Muscle of back (tissue), 11 donors: Measurements from ENCODE around the gene CCDC63. TPM values are rescaled to one million over a fixed set of nuclear protein-coding genes. Genes with fewer than 3 reads are reported as not detected.
"Not testable (repeated sequence)": the region's sequence is repeated elsewhere in the genome, so short reads cannot be mapped to it uniquely, and the experiment has no call there.

Experiments
- DNase-seq, 3 donors: peaks; one replicate each; pipeline versions ENCODE4 v3.0.0 to v3.0.0-alpha.2; 2013
- polyA plus RNA-seq, 10 donors: library from polyadenylated mRNA; unstranded; fragments of 120-200 nt; gene quantifications; one replicate each; pipeline ENCODE4 v1.2.1, GENCODE V29; 2013; ENCODE audit not compliant: insufficient read length in 10 of 10

Gene CCDC63
- polyA plus RNA-seq, 10 donors = 0.13 to 0.18 (median 0.16) TPM; not detected in 6

DNA sequence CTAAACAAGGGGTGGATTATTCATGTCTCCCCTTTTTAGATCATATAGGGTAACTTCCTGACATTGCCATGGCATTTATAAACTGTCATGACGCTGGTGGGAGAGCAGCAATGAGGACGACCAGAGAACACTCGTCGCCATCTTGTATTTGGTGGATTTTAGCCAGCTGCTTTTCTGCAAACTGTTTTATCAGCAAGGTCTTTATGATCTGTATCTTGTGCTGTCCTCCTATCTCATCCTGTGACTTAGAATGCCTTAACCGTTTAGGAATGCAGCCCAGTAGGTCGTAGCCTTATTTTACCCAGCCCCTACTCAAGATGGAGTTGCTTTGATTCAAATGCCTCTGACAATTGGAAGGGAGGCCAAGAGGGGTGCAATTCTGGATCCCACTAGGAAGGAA lies 5.8 kb upstream of the CCDC63 start:
- DNase-seq = no peak

DNA sequence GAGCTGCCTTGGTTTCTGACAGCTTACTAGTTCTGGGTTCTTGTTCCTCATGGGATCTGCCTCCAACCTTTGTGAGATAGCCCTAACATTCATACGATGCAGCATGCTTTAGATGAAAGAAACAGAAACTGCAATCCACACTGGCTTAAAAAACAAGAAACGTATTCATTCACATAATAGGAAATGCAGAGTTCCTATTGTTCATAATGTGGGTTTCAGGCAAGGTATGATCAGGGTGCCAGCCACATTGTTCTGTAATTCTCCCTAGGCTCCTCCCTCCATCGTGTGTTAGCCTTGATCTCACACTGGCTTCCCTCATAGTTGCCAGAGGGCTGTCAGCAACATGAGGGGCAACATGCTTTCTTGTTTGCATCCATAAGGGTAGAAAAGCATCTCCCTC lies 2.7 kb upstream of the CCDC63 start:
- DNase-seq = no peak

DNA sequence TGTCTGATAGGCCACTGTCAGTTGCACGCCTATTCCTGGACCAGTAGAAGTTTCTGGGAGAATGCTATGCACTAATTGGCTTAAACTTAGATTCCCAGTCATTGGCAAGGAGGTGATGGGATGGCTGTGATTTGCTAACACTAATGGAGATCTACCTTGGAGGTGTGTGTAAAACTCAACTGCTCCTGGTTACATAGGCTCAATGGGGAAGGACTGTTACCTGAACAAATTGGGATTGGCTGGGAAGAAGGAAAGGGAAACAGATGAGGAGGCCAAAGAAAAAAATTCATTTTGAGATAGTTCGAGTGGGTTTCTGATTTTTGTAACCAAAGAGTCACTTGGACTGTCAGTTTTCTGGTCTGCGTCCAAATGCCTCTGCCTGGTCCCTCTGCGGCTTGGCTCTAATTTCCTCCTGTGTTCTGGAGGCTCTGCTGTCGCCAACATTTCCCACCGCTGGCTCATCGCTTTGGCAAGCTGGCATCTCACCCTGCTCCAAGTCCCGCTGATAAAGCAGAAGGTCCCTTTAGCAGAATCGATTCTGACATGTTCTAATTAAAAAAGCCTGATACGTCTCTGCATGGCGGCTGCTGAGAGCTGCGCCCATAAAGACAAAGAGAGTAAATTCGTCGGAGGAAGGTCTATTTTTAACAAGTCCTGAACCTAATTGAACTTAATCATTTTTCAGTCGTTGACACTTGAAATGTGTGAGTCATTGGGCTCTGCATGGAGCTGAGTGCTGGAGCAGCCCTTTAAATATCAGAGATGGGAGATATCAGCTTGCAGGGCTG lies 2.0 kb upstream of the CCDC63 start:
- peak in 1 of 3 donors; percentile 39 for DNase-seq

DNA sequence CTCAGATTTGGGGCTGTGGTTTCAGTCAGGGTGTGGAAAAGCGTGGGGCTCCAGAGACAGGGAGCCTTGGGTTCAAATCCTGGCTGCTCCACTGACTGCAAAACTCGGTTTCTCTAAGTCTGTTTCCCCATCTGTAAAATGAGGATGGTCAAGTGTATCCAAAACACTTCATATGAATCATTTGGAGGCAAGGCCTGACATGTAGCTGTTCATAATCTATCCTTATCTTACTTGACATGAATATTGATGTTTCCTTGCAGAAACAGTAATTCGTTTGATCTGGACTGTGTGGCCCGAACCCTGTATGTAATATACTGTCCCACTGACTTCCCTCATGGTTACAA lies 1.5 kb upstream of the CCDC63 start:
- DNase-seq = no peak

DNA sequence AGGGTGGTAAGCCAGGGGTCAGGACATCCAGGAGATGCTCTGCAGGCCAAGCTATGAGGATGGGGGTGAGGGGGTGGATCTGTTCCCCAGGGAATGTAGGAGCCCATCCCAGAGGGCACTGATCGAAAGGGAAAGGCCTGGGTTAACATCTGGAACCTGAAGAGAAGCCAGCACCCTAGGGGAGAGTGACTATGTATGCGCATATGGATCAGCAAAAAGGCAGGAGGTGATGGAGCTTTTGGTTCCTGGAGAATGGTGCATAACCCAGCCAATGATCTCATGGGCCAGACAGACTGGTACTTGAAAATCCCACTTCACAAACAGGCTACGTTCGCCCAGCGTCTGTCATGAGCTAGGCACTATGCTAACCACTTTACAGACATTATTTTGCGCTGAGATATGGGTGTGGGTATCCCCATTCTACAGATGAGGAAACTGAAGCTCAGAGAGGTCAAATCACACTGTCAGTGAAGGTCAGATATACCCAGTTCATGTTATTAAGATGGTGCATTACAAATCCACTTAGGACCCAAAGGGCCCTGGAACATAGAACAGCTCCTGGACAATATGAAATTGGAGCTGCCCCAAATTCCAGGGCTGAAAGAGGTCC lies 1.6 kb downstream of the CCDC63 start:
- DNase-seq = no peak

DNA sequence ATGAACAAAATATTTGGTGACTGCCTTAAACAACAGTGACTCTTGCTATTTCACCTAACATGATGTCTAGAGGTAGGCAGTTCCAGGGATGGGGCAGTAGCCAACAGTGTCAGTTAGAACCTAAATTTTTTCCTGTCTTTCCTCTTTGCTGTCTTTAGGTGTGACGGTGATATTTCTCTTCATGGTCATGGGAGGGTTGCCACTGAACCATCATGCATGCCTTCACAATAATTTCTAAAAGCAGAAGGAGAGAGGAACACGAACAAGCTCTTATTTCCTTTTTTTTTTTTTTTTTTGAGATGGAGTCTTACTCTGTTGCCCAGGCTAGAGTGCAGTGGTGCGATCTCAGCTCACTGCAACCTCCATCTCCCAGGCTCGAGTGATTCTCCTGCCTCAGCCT lies 2.4 kb downstream of the CCDC63 start:
- no peak for DNase-seq

DNA sequence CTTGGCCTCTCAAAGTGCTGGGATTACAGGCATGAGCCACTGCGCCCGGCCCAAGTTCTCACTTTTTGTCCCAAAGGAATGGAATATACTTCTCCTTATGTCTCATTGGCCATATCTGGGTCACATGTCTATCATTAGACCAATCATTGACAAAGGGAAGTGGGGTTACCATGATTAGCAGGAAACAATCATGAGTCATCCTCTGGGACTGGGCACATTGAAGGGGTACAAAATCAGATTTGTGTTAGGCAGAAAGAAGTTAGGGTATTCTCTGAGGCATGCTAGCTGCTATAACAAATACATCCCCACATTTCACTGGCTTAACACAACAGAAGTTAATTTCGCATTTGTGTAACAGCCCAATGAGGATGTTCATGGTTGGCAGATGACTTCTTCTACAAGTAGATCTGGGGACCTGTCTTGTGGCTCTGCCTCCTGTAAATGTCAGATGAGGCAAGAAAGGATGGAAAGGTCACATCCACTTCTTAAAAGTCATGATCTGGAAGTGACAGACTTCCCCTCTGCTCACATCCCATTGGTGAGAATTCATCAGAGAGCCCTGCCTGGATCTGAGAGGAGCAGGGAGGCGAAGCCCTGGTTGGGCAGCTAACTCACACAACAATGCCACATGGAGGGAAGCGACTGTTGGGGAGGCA lies 3.1 kb downstream of the CCDC63 start:
- no peak for DNase-seq

DNA sequence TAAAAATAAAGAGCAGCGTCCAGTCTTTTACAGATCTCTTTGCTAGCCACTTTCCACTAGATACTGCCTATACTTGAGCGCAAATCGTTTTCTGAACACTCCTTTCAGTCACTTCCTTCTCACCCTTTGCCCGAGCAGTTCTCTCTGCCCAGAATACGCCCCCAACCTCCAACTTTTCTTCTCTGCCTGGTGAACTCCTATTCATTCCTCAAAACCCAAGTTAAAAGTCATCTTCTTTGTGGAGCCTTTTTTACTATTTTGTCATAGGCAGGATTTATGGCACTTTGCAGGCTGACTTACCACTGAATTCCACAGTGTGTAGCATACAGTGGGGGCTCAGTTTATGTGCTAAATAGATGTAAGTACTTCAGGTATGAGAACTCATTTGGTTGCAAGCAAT lies 4.0 kb downstream of the CCDC63 start:
- no peak for DNase-seq

DNA sequence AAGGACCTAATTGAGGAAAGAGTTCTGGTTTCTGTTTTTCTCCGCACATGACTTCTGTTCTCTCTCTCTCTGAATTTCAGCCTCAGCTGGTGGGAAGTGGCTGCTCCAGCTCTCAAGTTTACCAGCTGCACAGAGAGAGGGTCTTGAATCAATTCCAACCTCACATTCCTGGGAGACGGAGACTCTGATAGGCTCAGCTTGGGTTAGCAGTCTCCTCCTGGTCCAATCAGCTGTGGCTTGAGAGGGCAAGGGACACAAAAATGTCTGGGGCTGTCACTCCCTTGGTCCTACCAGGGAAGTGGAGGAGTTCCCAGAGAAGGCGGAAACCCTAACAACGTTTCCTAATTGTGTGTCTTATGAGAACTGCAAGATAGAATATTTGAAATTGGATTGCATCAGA lies 7.0 kb downstream of the CCDC63 start:
- peak; percentile 36 to 73 (median 56) for DNase-seq

DNA sequence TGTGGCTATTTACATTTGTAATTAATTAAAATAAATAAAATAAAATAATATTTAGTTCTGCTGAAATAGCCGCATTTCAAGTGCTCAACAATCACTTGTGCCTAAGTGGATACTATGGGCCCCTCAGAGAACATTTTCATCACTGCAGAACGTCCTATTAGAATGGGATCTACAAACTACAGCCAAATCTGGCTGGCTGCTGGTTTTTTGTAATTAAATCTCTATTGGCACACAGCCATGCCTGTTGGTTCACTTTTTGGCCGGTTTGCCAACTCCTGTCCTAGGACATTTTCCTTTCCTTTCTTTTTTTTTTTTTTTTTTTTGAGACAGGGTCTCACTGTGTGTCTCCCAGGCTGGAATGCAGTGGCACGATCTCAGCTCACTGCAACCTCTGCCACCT lies 9.8 kb downstream of the CCDC63 start:
- DNase-seq = no peak

DNA sequence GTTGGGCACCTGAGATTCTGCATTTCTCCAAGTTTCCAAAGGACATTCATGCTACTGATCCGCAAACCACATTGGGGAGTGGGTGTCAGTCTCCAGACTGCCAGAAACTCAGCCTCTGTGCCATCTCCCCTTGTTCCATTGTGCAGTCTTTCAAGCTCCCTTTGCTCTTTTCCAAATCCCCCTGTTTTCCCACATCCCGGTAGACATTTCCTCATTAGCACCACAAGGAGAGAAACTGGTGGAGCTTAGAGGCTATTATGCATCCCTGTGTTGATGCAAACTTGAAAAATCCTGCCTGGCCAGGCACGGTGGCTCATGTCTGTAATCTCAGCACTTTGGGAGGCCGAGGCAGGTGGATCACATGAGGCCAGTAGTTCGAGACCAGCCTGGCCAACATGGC lies 10.7 kb downstream of the CCDC63 start:
- no peak for DNase-seq

DNA sequence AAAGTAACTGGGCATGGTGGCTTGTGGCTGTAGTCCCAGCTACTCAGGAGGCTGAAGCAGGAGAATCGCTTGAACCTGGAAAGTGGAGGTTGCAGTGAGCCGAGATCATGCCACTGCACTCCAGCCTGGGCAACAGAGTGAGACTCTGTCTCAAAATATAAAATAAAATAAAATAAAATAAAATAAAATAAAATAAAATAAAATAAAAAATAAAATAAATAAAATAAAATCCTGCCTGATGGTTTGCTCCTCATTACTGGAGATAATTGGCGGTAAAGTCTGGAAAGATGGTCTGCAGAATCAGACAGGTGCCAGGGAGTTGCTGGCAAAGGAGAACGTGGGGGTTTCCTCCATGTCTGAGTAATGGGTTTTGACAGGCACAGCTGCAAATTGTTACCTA lies 11.2 kb downstream of the CCDC63 start:
- not testable (repeated sequence) for DNase-seq

DNA sequence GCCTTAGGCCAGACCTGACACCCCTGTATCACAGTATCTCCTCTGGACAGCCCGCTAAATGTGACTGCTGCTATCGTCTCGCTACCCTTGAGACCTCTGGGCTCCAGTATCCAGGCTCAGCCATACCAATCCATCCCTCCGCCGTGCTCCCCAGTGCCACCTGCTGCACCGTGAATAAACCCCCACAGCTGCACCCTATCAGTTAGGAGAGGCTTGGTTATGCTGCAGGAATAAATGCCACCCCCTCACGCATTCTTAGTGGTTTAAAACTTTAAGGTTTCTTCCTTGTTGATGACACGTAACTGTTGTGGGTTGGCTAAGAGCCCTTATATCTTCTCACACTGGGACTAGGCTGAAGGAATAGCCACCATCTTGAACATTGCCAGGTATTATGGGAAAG lies 12.1 kb downstream of the CCDC63 start:
- no peak for DNase-seq

DNA sequence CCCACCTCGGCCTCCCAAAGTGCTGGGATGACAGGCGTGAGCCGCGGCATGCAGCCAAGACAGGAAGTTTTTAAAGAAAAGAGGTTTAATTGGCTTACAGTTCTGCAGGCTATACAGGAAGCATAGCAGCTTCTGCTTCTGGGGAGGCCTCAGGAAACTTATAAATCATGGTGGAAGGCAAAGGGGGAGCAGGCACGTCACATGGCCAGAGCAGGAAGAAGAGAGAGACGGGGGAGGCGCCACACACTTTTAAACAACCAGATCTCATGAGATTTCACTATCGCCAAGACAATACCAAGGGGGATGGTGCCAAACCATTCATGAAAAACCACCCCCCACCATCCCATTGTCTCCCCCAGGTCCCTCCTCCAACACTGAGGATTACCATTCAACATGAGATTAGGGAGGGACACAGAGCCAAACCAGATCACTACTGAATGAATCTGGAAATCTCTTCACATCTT lies 14.1 kb downstream of the CCDC63 start:
- peak in 1 of 3 donors; percentile 24 for DNase-seq

DNA sequence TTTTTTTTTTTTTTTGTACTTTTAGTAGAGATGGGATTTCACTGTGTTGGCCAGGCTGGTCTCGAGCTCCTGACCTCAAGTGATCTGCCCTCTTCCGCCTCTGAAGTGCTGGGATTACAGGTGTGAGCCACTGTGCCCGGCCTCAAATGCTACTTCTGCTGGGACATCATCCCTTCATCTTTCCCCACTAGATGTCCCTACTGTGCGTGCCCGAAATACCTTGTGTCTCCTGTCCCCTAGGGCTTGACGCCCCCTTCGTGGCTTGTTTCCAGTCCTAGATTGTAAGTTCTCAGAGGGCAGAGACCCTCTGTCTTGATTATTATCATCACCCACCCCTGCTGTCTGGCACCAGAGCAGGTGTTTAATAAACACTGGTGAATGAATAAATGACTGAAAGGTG lies 14.9 kb downstream of the CCDC63 start:
- no peak for DNase-seq

DNA sequence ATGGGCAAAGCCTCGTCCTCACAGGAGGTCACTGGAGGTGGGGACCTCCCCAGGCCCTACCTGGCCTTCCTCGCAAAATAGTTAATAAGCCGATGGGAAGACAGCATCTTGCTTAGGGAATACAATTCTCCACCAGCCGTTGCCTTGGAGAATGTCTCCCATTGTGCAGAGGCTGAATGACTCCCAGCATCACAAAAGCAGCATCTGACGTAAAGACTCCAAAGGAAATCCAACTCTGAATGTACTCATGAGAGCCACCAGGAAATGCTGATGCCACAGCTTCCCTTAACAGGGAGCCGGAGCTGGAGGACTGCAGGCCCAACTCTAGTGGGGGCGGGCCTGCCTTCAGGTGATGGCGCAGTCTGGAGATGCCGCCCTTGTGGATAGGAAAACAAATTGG lies 15.5 kb downstream of the CCDC63 start:
- no peak for DNase-seq

DNA sequence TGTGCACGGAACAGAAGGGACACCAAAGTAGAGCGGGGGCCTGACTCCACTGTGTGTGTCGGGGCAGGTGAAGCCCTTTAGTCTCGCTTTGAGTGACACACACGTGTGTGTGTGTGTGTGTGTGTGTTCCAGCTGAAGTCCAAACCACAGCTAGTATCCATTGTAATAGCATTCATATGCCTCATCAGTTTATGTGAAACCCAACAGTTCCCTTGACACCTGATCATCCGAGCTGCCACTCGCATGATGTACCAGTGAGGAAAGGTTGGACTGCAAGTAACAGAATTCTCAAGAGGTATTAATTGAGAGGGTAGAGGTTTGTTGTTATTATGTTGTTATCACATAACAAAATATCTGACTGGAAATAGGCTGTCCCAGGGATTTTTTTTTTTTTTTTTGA lies 16.4 kb downstream of the CCDC63 start:
- DNase-seq = no peak

DNA sequence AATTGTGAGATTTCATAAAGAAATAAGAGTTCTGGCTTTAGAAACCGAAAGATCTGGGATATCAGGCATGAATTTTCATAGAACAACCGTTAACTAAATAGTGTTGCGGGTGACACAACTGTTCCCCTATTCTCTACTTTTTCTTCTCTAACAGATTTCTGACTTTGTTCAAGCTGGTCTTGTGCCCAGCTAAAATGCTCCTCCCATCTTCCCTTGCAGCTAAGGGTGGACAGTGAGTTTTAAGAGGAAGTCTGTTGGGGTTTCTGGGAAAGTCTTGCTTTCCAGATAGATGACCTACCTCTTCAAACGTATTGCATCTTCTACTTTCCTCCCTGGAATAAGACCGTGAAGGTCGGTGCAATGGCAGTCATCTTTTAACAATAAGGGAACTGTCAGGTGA lies 18.7 kb downstream of the CCDC63 start:
- no peak for DNase-seq

DNA sequence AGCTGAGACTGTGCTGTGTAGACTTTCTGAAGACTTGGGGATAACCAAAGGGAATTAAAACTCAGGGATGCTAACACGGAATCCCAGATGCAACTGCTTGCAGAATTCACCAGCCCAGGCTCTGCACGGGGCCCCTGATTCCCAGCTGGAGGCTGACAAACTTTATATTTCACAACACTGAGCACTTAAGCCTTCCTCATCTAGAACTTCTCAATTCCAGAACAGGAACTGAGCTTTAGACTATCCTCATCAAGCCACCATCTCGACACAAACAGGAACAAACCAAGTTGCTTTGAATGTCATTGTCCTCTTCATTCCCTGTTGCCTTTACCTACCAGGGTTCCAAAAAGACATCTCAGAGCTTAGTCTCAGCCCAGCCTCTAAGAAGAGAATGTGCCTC lies 22.2 kb downstream of the CCDC63 start:
- no peak for DNase-seq

DNA sequence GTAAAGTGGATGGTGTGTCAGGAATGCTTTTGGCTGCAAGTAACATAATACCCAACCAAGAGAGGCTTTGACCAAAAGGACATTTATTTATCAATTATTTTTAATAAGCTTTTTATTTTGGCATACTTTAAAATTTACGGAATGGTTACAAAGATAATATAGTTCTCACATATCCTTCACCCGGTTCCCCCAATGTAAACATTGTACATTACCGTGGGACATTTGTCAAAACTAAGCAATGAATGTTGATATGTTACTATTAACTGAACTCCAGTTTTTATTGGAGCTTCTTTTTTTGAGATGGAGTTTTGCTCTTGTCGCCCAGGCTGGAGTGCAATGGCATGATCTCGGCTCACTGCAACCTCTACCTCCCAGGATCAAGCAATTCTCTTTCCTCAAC lies 23.0 kb downstream of the CCDC63 start:
- no peak for DNase-seq

DNA sequence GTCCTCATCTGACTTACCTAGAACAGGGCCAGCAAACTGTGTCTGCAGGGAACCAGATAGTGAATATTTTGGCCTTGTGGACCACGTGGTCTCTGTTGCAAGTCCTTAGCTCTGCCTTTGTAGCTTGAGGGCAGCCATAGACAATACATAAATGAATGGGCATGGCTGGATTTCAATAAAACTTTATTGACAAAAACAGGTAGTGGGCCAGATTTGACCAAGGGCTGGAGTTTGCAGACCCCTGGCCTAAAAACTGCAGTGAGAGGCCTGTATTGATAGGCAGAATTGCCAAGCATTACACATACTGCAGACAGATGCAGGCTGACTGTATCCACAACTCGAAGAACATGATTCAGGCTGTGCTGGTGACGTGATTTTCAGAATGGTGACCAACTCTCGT lies 25.3 kb downstream of the CCDC63 start:
- DNase-seq = no peak

DNA sequence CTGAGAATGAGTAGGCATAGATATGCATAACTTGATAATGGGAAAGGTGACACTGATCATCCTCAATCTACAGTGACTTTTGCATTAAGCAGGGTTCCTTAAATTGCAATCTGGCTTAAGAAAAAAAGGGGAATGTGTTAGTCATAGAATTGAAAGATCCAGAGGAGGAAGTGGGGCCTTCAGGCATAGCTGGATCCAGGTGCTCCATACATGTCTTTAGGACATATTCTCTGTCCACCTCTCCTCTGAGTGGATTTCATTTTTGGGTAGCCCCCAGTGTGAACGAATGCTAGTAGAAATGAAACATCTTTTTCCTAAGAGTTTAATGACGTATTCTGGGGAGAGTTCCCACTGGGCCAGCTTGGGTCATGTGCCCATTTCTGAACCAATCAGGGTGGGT lies 27.6 kb downstream of the CCDC63 start:
- no peak for DNase-seq

DNA sequence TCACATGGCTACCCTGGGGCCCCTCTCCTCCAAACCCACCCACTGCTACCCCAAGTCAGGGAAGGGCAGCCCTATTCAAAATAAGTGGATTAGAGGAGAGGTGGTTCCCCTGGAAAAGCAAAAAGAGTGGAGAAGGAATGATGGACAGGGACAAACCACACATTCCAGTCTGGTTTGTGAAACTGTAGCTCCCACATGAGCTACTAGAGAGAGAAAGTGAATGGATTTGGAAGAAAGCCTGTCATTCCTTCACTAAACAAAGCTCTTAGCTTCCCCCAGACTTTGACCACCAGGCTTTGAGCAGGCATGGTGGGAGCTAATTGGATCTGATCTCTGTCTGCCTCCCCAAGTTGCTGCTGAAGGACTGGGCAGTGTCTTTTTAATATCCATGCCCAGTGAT lies 28.0 kb downstream of the CCDC63 start:
- no peak for DNase-seq
